HG03103 (cell line): Measurements from ENCODE around the gene DDX10.

ENCODE experiments used
- ATAC-seq: cut with Tn5 transposase; IDR thresholded peaks from one replicate; pipeline ENCODE4 v1.9.1; 2021; ENCODE audit warnings: low read depth; ENCODE audit not compliant: unreplicated experiment

Gene DDX10

DNA sequence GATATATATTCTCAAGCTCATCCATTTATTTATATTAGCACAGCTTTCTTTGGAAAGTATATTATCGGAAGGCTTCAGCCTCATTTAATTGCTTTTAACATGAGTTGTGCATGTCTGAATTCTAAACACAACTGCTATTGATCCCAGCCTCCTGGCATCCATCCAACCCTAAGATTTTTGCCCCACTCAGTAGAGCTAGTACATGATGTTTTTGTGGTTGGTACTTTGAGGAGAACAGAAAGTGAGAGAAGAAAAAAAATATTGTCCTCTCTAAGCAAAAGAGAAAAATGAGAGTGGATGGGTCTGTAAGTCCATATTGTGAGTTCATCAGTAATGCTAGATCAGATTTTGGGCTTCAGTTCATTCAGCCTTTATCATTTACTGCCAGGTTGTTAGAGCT is 198.7 kb downstream of the DDX10 start:
- no peak for ATAC-seq

DNA sequence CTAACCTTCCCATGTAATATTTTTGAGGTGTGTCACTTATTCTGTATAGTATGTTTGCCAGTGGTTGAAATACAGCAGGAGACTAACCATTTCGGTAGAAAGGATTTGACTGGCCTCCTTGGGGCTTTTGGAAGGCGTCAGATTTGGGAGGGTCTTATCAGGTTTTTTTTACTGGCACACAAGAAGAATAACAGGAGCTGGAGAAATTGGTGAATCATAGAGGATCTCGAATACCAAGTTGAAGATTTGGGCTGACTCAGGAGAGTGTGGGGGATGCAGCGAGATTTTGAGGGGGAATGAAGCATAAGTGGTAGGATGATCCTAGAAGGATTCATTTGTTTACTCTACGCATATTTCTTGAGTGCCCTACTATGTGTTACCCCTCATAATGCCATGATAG is 200.5 kb downstream of the DDX10 start:
- ATAC-seq = no peak

DNA sequence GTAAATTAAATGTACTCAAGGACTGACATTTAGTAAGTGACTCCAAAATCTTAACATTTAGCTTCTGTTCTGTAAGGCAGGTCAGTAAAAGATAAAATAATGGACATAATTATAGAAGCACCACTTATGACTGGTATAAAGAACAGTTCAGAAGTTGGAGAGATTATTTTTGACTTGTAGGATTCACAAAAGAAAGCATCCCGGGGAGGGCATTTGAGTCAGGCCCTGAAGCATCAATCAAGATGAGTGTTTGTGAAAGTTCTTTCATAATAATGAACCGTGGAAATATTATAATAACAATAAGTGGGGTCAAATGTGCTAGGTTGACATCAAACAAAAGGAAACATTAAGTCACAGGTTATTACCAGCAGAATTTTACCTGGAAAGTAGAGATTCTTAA is 201.9 kb downstream of the DDX10 start:
- no peak for ATAC-seq

DNA sequence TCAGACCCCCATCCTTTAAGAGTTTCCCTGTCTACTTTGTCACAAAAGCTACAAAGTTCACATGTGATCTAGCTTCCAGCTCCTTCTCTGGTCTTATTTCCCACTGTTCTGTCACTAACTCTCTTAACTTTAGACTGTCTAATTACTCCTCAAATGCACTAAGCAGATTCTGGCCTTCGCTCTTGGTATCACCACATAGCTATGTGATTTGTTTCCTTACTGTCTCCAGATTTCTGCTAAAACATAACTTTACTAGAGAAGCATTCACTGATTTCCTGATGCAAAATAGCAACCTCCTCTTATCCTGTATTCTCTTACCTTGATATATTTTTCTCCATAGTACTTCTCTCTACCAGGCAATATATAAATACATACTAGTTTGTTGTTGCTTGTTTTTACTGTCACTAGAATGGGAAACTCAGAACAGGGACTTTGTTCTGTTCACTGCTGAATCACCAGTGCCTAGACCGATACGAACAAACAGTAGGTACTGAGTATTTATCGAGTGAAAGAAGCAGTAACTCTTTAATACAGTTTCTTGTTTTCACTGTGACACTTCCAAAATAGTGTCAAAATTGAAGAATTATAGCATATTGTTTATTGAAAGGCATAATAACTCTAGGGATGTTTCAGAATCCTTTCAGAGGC is 205.6 kb downstream of the DDX10 start:
- ATAC-seq = no peak

DNA sequence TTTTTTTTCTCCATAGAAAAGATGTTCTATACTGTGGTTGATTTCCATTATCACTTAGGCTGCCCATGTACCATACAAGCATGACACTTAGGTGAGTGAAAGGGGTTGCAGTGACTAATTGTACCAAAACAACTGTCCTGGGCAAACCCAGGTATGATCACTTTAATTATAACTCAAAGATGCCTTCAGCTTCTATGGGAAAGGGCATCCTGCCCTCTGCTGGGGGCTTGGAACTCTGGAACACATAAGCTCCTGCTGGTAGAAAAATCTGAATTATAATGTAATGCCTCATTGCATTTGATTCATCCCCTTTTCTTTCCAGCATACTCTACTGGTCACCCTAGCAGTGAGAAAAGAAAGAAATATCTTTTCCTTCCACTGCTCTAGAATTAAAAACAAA is 206.3 kb downstream of the DDX10 start:
- ATAC-seq = no peak

DNA sequence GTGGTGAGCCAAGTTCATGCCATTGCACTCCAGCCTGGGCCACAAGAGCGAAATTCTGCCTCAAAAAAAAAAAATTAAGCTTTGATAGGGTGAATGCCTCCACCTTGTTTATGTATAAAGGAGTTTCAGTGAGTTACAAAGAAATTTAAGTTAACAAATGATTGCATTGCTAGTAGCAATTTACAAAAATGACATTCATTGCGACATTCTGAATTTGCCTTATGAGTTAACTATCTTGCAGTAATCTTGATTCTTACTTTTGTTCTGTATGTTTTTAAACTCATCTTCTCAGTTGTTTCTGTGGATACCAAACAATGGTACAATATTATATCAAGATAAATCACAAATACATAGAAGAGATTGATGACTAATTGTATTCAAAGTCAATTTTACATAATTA is 207.0 kb downstream of the DDX10 start:
- ATAC-seq = no peak

DNA sequence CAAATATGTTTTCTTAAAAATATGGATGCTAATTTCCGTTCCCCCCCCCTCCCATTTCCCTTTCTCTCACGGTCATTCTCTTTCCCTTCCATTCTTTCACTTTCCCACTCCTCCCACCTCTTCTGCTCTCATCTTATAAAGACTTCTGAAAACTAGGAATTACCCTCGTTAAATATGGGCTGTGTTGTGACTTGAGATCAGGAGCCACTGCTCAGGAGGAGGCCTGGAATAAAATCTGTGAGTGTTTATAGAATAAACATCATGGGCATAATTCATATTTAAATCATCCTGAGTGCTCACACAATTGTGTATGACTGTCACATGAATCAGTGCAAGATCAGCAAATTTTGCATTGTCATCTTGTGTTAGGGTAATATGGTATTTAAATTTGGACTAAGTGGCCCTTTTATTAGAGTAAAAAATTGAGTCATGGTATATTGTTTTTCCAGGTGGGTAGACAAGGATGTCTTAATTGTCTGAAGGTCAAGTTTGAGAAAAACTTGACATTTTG is 208.0 kb downstream of the DDX10 start:
- ATAC-seq = no peak

DNA sequence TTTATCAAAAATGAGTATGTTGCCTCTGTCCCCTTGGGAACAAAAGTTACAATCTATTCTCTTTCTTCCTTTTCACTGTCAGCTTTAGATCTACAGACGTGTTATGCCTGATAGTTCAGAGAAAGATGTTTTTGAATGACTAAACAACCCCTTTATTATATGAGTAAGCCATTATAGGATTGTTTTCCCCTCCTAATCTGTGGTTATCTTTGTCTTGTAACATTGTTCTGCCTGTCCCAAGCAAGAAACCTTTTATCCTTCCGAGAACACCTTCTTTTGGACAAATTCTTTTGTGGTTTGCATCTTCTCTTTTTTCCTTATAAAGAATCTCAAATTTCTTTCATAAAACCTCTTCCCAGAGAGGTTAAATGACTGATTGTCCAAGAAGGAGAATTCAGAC is 208.4 kb downstream of the DDX10 start:
- ATAC-seq = no peak

DNA sequence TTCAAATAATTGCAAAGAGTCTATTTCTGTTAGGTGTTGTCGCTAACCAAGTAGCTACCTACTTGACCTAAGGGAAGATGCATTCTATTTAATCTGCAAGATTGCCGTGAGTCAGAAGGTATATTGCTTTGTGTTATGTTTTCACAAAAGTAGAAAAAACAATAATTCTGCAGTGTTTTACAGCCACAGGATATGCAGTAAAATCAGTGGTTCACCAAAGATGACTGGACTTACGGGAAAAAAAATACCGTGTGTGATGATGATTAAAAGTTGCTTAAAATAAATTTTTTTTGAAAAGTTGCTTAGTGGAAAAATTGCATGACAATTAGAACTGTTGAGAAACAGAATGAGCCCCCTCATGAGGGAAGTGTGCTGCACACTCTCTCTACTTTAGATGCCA is 209.1 kb downstream of the DDX10 start:
- no peak for ATAC-seq

DNA sequence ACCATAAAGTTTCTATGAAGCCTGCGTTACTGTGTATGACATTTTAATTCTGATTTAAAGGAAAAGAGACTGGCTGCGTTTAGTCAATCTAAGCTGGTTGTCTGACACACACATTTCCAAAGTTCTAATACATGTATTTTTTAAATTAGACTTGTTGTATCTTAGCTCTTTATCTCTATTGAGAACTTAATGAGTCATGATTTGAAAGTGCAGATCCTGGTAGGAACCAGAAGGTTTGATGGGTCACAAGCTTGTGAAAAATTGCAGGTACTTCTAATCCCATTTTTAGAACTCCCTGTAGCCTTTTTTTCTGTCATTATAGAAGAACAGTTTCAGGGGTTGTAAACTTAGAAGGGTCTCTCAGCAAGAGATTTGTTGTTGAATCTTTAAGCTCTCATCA is 210.3 kb downstream of the DDX10 start:
- ATAC-seq = no peak

DNA sequence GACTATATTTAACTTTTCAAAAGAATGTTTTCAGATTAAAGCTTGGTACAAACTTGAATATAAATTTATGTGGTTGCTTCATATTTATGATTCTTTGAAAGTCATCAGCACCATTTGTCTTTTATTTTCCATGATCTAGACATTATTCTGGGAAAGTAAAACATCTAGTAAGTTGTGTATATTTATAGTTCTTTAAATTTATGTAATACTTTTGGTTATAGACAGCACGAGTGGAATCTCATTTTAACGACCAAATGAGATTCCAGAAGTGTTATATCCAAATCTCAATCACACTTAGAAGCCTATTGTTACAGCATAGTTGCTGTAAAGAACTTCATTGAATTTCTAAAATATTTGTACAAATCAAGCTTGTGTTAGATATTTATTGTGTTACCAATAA is 212.3 kb downstream of the DDX10 start:
- ATAC-seq = no peak

DNA sequence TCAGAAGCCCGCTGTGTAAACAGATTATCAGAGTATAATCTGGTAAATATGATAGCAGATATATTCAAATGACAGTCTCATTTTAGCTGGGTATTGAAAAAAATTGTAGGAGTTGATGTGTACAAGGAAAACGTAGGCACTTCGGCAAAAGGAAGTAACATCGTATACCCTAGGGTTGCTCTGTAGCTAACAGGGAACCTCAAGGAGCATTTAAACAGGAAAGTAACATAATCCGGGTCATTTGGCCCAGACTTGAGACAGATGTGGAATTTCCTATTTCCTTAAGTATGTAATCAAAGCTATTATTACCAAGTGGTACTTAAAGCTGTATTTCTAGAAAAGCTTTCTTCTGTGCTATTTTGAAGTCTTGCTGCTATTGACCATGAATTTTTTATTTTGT is 215.6 kb downstream of the DDX10 start:
- no peak for ATAC-seq

DNA sequence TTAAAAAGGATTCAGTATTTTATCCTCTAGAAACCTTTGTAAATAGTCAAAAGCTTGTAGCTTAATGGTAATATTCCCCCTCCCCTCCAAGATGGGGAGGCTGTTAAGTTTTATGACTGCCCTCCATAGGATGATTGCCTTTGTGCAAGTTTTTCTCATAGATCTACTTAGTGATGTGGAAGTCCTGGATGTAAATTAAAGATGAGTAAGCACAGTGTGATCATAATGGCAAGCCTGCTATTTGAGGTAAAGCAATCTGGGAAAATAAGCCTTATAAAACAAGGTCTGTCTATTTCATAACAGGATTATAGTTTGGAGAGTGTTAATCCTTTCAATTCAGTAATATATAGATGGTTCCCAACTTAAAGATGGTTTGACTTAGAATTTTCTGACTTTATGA is 216.3 kb downstream of the DDX10 start:
- ATAC-seq = no peak

DNA sequence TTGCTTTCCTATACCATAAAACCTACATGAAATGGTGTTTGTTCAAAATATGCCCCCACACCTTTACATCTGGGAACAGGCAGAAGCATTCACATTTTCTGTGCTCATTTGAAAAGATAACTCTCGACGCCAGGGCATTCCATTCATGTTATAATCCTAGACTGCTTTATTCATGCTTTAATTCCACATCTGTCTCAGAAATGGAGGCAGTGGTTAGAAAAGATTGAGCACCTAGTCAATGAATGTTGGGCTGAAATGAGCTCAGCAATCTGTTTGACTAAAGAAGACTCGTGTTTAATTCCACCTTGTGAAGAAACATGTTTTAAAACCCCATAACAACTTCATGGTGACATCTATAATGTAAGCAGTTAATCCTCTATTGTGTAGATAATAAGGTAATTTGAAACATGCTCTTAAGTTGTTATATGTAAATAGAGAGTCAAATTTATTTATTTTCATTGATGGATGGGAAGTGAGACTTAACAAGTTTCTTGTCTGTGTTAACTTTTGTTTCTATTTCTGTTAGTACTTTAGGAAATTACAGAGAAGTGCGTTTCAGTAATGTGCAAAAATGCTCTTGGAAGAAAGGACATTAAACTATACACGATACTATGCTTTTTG is 217.5 kb downstream of the DDX10 start:
- no peak for ATAC-seq

DNA sequence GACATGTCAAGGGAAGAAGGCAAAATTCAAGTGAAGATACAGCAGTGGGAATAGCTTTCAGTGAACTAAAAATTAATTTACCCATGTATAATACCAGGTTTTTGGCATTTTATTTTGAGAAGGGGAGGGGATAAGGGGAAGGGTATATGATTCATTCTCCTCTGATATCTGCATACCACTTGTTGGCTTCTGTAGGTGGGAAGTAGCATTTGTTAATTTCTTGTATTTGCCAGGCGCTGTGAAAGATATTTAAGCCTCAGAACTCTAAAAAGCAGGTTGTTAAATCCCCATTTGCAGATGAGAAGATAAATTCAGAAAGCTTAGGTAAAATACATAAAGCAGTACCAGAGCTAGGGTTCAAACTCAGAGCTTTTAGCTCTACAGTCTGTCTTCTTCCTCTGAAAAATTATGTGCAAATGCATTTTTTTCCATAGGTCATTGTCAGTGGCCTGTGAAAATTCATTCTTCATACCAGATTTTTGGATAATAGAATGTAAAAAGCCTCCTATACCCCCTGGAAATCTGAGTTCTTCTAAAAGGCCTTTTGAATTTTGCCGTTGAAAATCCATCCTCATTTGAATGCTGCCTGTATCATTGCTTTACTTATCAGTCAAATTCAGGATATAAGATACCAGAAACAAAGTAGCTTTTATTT is 221.3 kb downstream of the DDX10 start:
- no peak for ATAC-seq

DNA sequence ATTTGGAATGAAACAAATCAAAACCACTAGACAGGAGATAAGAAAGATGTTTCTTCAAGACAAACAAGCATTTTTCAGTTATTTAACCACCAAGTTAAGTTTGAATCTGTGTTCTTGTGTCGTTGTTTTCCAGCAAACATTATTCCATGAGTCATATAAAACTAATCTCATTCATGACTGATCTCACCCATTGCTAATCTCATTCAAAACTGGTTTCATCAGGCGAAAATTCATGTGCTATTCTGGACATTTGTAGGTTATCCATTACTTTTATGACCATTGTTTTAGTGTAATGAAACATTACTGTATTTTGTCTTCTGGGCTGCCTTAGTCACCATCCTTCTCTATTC is 221.8 kb downstream of the DDX10 start:
- no peak for ATAC-seq

DNA sequence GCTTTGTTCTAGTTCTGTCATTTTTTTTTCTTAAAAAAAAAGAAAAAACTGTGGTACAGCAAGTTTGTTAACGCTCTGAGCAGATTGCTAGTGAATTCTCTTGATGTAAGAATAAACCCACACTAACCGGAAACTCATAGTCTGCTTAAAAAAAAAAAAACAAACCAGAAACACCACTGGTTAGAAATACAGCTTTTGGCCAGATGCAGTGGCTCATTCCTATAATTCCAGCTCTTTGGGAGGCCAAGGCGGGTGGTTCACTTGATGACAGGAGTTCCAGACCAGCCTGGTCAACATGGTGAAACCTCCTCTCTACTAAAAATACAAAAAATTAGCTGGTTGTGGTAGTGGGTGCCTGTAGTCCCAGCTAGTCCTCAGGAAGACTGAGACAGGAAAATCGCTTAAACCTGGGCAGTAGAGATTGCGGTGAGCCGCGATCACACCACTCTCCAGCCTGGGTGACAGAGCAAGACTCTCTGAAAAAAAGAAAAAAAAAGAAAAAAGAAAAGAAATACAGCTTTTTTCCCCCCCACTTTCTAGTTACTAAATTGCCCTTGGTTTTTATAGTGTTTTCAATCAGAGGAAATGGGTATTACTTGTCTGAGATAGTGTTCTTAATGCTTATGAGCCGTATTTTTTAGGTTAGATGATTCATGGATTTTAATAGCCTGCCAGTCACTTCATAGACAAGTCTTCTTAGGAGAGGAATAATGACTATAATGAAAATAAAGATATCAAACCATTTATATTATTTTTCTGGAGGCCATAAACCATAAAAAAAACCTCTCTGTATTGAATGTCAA is 222.8 kb downstream of the DDX10 start:
- ATAC-seq = no peak

DNA sequence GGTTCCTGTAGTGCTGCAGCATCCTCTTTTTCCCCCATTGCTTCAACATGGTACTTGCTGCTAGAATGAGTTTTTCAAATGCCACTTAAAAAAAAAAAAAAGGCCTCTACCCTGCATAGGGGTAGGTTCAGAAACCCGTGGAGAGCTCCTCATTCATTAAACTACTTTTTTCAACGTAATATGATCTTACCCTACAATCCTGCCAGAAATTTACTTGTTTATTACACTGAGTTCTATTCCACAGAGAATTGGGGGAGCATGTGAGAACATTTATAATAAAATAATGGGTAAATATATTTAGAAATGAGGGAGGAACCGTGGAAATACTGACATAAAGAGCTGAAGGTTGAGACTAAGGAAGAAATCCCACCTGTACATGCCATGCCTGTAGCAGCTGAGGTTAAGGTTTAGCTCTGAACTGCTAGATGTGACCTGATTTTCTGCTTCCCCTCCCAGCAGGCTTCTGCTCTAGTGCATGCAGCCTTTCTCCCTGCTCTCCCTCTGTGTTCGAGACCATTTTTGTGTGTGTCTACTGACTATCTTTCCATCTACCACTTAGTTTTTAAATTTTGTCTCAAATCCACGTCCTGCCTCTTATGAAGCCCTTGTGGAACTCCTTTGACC is 225.7 kb downstream of the DDX10 start:
- ATAC-seq = no peak

DNA sequence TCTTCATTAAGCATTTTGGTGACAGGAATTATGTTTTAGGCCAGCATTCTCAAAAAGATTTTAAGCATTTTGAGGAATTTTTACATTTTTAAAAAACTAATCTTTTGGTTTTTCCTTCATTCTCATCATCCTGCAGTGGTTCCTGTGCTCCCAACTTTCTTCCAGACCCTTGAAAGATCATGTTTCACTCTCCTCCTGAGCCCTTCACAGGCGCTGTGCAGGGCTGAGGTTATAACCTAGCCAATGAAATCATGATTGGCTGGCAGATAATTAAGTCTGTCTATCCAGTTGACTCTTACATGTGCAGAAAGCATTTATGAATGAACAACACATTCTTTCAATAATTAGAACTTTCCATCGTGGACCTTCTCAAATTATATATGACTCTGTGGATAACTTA is 226.3 kb downstream of the DDX10 start:
- ATAC-seq = no peak

DNA sequence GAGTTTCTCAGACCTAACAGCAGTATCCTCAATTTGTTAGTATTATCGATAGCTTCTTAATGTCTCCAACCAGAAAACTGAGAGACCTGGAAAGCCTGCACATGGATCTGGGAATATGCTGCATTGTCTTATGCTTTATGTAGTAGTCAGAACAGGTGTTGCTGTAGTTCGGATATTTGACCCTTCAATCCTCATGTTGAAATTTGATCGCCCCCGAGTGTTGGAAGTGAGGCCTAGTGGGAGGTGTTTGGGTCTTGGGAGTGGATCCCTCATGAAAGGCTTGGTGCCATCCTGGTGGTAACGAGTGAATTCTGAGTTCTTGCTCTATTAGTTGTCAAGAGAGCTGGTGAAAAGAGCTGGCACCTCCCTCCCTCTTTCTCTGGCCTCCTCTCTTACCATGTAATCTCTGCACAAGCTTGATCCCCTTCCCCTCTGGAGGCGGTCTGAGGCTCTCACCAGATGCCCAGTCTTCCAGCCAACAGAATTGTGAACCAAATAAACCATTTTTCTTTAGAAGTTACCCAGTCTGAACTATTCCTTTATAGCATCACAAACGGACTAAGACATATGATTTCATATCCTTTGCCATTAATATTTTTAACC is 227.1 kb downstream of the DDX10 start:
- ATAC-seq = no peak
